ENCODE data around the gene PPP1R12A. TPM values are rescaled to one million over a fixed set of nuclear protein-coding genes. Genes with fewer than 3 reads are reported as not detected.

Gene PPP1R12A
- total RNA-seq, 1 experiment from 2014 or later = 52.0 TPM

DNA sequence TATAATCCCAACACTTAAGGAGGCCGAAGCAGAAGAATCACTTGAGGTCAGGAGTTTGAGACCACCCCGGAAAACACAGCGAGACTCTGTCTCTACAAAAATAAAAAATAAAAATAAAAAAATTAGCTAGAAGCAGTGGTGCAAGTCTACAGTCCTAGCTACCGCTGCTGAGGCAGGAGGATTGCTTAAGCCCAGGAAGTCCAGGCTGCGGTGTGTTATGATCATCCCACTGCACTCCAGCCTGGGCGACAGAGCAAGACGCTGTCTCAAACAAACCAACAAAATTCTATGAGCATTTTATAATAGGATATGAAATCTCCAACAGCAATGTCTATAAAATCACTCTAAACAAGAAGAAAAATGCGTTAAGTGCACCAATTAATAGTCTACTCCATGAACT, 75.3 kb downstream of the PPP1R12A start (continued):
- TF ChIP-seq, protein P1, sequence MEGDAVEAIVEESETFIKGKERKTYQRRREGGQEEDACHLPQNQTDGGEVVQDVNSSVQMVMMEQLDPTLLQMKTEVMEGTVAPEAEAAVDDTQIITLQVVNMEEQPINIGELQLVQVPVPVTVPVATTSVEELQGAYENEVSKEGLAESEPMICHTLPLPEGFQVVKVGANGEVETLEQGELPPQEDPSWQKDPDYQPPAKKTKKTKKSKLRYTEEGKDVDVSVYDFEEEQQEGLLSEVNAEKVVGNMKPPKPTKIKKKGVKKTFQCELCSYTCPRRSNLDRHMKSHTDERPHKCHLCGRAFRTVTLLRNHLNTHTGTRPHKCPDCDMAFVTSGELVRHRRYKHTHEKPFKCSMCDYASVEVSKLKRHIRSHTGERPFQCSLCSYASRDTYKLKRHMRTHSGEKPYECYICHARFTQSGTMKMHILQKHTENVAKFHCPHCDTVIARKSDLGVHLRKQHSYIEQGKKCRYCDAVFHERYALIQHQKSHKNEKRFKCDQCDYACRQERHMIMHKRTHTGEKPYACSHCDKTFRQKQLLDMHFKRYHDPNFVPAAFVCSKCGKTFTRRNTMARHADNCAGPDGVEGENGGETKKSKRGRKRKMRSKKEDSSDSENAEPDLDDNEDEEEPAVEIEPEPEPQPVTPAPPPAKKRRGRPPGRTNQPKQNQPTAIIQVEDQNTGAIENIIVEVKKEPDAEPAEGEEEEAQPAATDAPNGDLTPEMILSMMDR (IDR thresholded peaks at IDR 0.05 in 2 of 3, conservative IDR thresholded peaks at IDR 0.05 in 1 of 3; ENCODE audit: borderline replicate concordance in 1 of 3, insufficient read depth in 1 of 3, low read depth in 2 of 3, low read length in 2 of 3) = no peak
- TF ChIP-seq, protein P2, sequence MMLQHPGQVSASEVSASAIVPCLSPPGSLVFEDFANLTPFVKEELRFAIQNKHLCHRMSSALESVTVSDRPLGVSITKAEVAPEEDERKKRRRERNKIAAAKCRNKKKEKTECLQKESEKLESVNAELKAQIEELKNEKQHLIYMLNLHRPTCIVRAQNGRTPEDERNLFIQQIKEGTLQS (IDR thresholded peaks at IDR 0.05) = no peak
- TF ChIP-seq EZH2phosphoT487 (IDR thresholded peaks at IDR 0.05; ENCODE audit: borderline replicate concordance) = no peak
- no peak for TF ChIP-seq CBX3 (IDR thresholded peaks at IDR 0.05; ENCODE audit: low read depth)
- TF ChIP-seq SIN3A (IDR thresholded peaks at IDR 0.05; ENCODE audit: low read depth) = no peak

DNA sequence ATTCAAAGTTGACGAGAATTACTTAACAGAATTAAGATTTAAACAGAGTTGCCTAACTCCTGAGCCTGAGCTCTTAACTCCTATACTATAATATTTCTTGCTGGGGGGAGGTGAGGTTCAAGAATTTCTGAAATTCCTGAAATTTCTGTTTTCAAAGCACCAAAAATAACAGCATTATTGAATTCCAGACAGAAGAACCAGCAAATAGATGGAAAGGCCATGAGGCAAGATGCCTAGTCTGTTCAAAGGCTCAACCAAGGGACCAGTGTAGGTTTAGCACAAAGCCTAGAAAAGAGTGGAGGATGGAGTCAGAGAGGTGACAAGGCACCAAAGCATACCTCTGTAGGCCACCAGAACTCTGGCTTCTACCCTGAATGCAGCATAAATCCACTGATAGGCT, 76.4 kb downstream of the PPP1R12A start:
- RAD21 ChIA-PET (ENCODE audit: low non-redundant PET in 1 of 2, low total read pairs in 2 of 2, uncharacterized antibody in 2 of 2, unreplicated experiment in 2 of 2) = no interaction called here
- Histone ChIP-seq H4K20me1 (ENCODE audit: insufficient read depth) (no peaks in the 10 kb centered on the region), H3K9me2 (ENCODE audit: insufficient read depth) (no peaks in the 10 kb centered on the region), H3K27ac (ENCODE audit: low read depth, low read length) (no peak overlapping the region), H3K79me2 (ENCODE audit: insufficient read depth, low read length) (peaks cover 62% of the 10 kb centered on the region), H3K9me3 (ENCODE audit: control insufficient read depth in 1 of 2, insufficient read depth in 1 of 2, low read depth in 1 of 2, low read length in 2 of 2) (no peaks in the 10 kb centered on the region), H3K4me1 (ENCODE audit: control insufficient read depth in 1 of 2, insufficient read depth in 2 of 2, low read length in 2 of 2) (no peaks in the 10 kb centered on the region), H3K4me3 (replicated peaks in 1 of 2; ENCODE audit: low read depth in 1 of 2, low read length in 2 of 2) (no peak overlapping the region), H3K9ac (ENCODE audit: low read length) (no peak overlapping the region), H2AFZ (ENCODE audit: low read depth, low read length, poor library complexity, severe bottlenecking) (no peak overlapping the region), H3K27me3 (ENCODE audit: insufficient read depth, low read length) (no peaks in the 10 kb centered on the region), H3K4me2 (ENCODE audit: low read length) (no peak overlapping the region), H3K36me3 (ENCODE audit: control insufficient read depth in 1 of 2, insufficient read depth in 2 of 2, low read length in 2 of 2) (no peaks in the 10 kb centered on the region)
- no TSS peak for BruUV-seq (replicated peaks)
- ATAC-seq = no peak
- intact Hi-C loops (cut with micrococcal nuclease) = no loop called here
- CTCF ChIA-PET = no interaction called here
- POLR2A ChIA-PET = no interaction called here
- DNase-seq (ENCODE audit: low read depth, low spot score) = no peak
- TF ChIP-seq, protein P3, sequence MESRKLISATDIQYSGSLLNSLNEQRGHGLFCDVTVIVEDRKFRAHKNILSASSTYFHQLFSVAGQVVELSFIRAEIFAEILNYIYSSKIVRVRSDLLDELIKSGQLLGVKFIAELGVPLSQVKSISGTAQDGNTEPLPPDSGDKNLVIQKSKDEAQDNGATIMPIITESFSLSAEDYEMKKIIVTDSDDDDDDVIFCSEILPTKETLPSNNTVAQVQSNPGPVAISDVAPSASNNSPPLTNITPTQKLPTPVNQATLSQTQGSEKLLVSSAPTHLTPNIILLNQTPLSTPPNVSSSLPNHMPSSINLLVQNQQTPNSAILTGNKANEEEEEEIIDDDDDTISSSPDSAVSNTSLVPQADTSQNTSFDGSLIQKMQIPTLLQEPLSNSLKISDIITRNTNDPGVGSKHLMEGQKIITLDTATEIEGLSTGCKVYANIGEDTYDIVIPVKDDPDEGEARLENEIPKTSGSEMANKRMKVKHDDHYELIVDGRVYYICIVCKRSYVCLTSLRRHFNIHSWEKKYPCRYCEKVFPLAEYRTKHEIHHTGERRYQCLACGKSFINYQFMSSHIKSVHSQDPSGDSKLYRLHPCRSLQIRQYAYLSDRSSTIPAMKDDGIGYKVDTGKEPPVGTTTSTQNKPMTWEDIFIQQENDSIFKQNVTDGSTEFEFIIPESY (IDR thresholded peaks at IDR 0.05; ENCODE audit: extremely low read depth, insufficient replicate concordance, low read length) = no peak
- TF ChIP-seq, protein P4, sequence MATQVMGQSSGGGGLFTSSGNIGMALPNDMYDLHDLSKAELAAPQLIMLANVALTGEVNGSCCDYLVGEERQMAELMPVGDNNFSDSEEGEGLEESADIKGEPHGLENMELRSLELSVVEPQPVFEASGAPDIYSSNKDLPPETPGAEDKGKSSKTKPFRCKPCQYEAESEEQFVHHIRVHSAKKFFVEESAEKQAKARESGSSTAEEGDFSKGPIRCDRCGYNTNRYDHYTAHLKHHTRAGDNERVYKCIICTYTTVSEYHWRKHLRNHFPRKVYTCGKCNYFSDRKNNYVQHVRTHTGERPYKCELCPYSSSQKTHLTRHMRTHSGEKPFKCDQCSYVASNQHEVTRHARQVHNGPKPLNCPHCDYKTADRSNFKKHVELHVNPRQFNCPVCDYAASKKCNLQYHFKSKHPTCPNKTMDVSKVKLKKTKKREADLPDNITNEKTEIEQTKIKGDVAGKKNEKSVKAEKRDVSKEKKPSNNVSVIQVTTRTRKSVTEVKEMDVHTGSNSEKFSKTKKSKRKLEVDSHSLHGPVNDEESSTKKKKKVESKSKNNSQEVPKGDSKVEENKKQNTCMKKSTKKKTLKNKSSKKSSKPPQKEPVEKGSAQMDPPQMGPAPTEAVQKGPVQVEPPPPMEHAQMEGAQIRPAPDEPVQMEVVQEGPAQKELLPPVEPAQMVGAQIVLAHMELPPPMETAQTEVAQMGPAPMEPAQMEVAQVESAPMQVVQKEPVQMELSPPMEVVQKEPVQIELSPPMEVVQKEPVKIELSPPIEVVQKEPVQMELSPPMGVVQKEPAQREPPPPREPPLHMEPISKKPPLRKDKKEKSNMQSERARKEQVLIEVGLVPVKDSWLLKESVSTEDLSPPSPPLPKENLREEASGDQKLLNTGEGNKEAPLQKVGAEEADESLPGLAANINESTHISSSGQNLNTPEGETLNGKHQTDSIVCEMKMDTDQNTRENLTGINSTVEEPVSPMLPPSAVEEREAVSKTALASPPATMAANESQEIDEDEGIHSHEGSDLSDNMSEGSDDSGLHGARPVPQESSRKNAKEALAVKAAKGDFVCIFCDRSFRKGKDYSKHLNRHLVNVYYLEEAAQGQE (IDR thresholded peaks at IDR 0.05; ENCODE audit: low read depth) = no peak
- TF ChIP-seq EZH2phosphoT487 (IDR thresholded peaks at IDR 0.05; ENCODE audit: borderline replicate concordance) = no peak
- TF ChIP-seq RAD21 (IDR thresholded peaks at IDR 0.05; ENCODE audit: low read depth) = no peak
- no peak for TF ChIP-seq ZFX (IDR thresholded peaks at IDR 0.05)
- TF ChIP-seq EZH2 (IDR thresholded peaks at IDR 0.05) = no peak
- TF ChIP-seq FOSL1 (IDR thresholded peaks at IDR 0.05; ENCODE audit: low read depth) = no peak
- TF ChIP-seq SRF (IDR thresholded peaks at IDR 0.05; ENCODE audit: low read depth) = no peak
- TF ChIP-seq POLR2AphosphoS5 (IDR thresholded peaks at IDR 0.05; ENCODE audit: low read depth, low read length) = no peak
- TF ChIP-seq POLR2A (IDR thresholded peaks at IDR 0.05; ENCODE audit: borderline replicate concordance, extremely low read depth, insufficient read depth, insufficient read length) = no peak
